Measurements from ENCODE around the gene FBLIM1. TPM values are rescaled to one million over a fixed set of nuclear protein-coding genes. Genes with fewer than 3 reads are reported as not detected.
A peak's percentile ranks its signal among the peaks of the same experiment; 100 is the strongest.

Gene FBLIM1
- total and polyA plus RNA-seq, 8 donors: 17.5 to 128 (median 69.0) TPM

- WGBS, 5 donors: 2 to 14% (median 6%) methylated on average over 12 to 58 of the region's 58 CpGs
- Histone ChIP-seq H3K9me3 (no peaks in the 10 kb centered on the region), H3K27ac (peak overlapping the region; percentile 47 to 84 (median 80)), H3K36me3 (no peaks in the 10 kb centered on the region), H3K27me3 (peaks cover 0 to 51% (median 17%) of the 10 kb centered on the region in 3 donors), H3K4me1 (peaks cover 55 to 88% (median 72%) of the 10 kb centered on the region in 4 donors), H3K4me3 (peak overlapping the region; percentile 60 to 78 (median 76))
- TF ChIP-seq POLR2AphosphoS5 (IDR thresholded peaks at IDR 0.05): no peak
- no peak for TF ChIP-seq CTCF (IDR thresholded peaks at IDR 0.05)
- no peak for TF ChIP-seq POLR2A (IDR thresholded peaks at IDR 0.05)
- TF ChIP-seq EP300 (IDR thresholded peaks at IDR 0.05): no peak
- DNase-seq: peak in 1 of 2 donors; percentile 65
- intact Hi-C loops (cut with DNase I; ENCODE audit: low total_unique reads): no loop called here
Observed at GRCh38 chr1:15758953-15759661, 512 bp downstream of the FBLIM1 start.

GRCh38 chr1:15760520-15761211 is 2.1 kb downstream of the FBLIM1 start:
- peak overlapping the region; percentile 6 to 78 (median 46) for H3K4me3 ChIP-seq
- H3K27ac ChIP-seq: peak overlapping the region; percentile 60 to 84 (median 80)
- H3K27me3 ChIP-seq: peaks cover 0 to 51% (median 17%) of the 10 kb centered on the region in 3 donors
- 29 to 54% (median 45%) methylated on average over 4 to 12 of the region's 12 CpGs for WGBS, 5 donors
- DNase-seq: peak in 1 of 2 donors; percentile 81
- peak in 1 of 3 donors; percentile 37 for TF ChIP-seq POLR2AphosphoS5 (IDR thresholded peaks at IDR 0.05)
- no peak for TF ChIP-seq CTCF (IDR thresholded peaks at IDR 0.05)
- peaks cover 0 to 13% (median 13%) of the 10 kb centered on the region in 4 donors for H3K36me3 ChIP-seq
- H3K9me3 ChIP-seq: no peaks in the 10 kb centered on the region
- intact Hi-C loops (cut with DNase I; ENCODE audit: low total_unique reads): no loop called here
- peaks cover 60 to 92% (median 79%) of the 10 kb centered on the region in 4 donors for H3K4me1 ChIP-seq

GRCh38 chr1:15761366-15762128 is 3.0 kb downstream of the FBLIM1 start:
- H3K4me1 ChIP-seq: peaks cover 55 to 83% (median 72%) of the 10 kb centered on the region in 4 donors
- 24 to 42% (median 32%) methylated on average over 8 of the region's 8 CpGs for WGBS, 5 donors
- H3K4me3 ChIP-seq: peak overlapping the region in 2 of 4 donors; percentile 6 to 78
- peak overlapping the region; percentile 60 to 84 (median 80) for H3K27ac ChIP-seq
- intact Hi-C loops (cut with DNase I; ENCODE audit: low total_unique reads): no loop called here
- TF ChIP-seq CTCF (IDR thresholded peaks at IDR 0.05) (no peak), POLR2AphosphoS5 (IDR thresholded peaks at IDR 0.05) (no peak), POLR2A (IDR thresholded peaks at IDR 0.05) (no peak), EP300 (IDR thresholded peaks at IDR 0.05) (no peak)
- H3K27me3 ChIP-seq: peaks cover 0 to 46% (median 17%) of the 10 kb centered on the region in 3 donors
- no peaks in the 10 kb centered on the region for H3K9me3 ChIP-seq
- H3K36me3 ChIP-seq: peaks cover 6 to 22% (median 21%) of the 10 kb centered on the region in 4 donors
- DNase-seq: no peak

GRCh38 chr1:15762546-15762945 is 4.0 kb downstream of the FBLIM1 start:
- H3K27ac ChIP-seq: no peak overlapping the region
- peaks cover 49 to 73% (median 62%) of the 10 kb centered on the region in 4 donors for H3K4me1 ChIP-seq
- H3K27me3 ChIP-seq: peaks cover 0 to 36% (median 16%) of the 10 kb centered on the region in 3 donors
- no peak overlapping the region for H3K4me3 ChIP-seq
- no peak for DNase-seq
- intact Hi-C loops (cut with DNase I; ENCODE audit: low total_unique reads): no loop called here
- TF ChIP-seq POLR2A (IDR thresholded peaks at IDR 0.05) (no peak), EP300 (IDR thresholded peaks at IDR 0.05) (no peak), CTCF (IDR thresholded peaks at IDR 0.05) (no peak)
- H3K36me3 ChIP-seq: peaks cover 7 to 32% (median 31%) of the 10 kb centered on the region in 4 donors
- WGBS, 5 donors: 73 to 83% (median 79%) methylated on average over 10 of the region's 10 CpGs
- no peaks in the 10 kb centered on the region for H3K9me3 ChIP-seq

Data from stomach (tissue), 9 donors.